K562 (cell line): ENCODE data around the gene HYAL4. TPM values are rescaled to one million over a fixed set of nuclear protein-coding genes. Genes with fewer than 3 reads are reported as not detected.

Experiments used
- ATAC-seq: fragments of 200-7000 bp; cut with Tn5 transposase; 3 replicates; pipeline ENCODE4 v1.9.1; 2020; ENCODE audit warnings: moderate library complexity
- BruUV-seq: library from RNA; stranded (reverse); fragments of 400-500 nt; replicated peaks from 2 replicates; lab custom pipeline; 2021; lab: Mats Ljungman, UMichigan
- CTCF ChIA-PET: fragments of 300-600 bp; formaldehyde crosslinking; extraction: SDS; loops from one replicate; lab custom pipeline; 2021; ENCODE audit warnings: low intra/inter-chr PET ratio; lab: Yijun Ruan, JAX
- POLR2A ChIA-PET: fragments of 300-600, 350-650 bp; sonication (Branson Sonifier 250); formaldehyde crosslinking; extraction: SDS; loops from one replicate; lab custom pipeline; 2021; ENCODE audit warnings: antibody characterized with exemption, inconsistent platforms; lab: Yijun Ruan, JAX
- DNase-seq, 4 experiments: peaks; one replicate each; pipeline versions ENCODE4 v3.0.0 to v3.0.0-alpha.2; 2011 to 2018; ENCODE audit warnings: low spot score in 3 of 4, mixed read lengths in 3 of 4; ENCODE audit errors: extremely low read depth in 1 of 4
- FAIRE-seq: peaks from 2 replicates; lab custom pipeline; 2011; peaks lifted over from hg19 to GRCh38; lab: Jason Lieb, UNC
- H2AFZ ChIP-seq: 2 replicates; pipeline ENCODE4 v1.6.0; 2011; ENCODE audit warnings: low read depth, low read length, control low read depth, inconsistent platforms
- H3K27ac ChIP-seq: fragments of 200-600 bp; 3 replicates; pipeline ENCODE4 v1.8.0; 2011; ENCODE audit warnings: low read depth, mild to moderate bottlenecking, control low read depth, inconsistent platforms, low read length, moderate library complexity, mixed read lengths; ENCODE audit errors: extremely low read depth
- H3K27me3 ChIP-seq, 2 experiments: fragments of 300-600 bp in 1 of 2; 2 replicates in 1 of 2; 3 replicates in 1 of 2; pipeline versions ENCODE4 v1.6.0 to v1.8.0; 2011; ENCODE audit warnings: inconsistent platforms in 2 of 2, low read length in 2 of 2, mild to moderate bottlenecking in 1 of 2, mixed read lengths in 1 of 2, moderate library complexity in 1 of 2; ENCODE audit not compliant: control insufficient read depth in 2 of 2, insufficient read depth in 2 of 2
- H3K36me3 ChIP-seq: fragments of 300-600 bp; 3 replicates; pipeline ENCODE4 v1.8.0; 2011; ENCODE audit warnings: mild to moderate bottlenecking, low read length, inconsistent platforms; ENCODE audit not compliant: control insufficient read depth, insufficient read depth
- H3K4me1 ChIP-seq, 2 experiments: fragments of 200-600 bp in 1 of 2; replicated peaks in 1 of 2; 2 replicates in 1 of 2; 3 replicates in 1 of 2; pipeline versions ENCODE4 v1.5.1 to v1.8.0; 2011; ENCODE audit warnings: inconsistent platforms in 2 of 2, low read length in 2 of 2, mild to moderate bottlenecking in 1 of 2, mixed read lengths in 1 of 2, moderate library complexity in 1 of 2; ENCODE audit not compliant: control insufficient read depth in 2 of 2, insufficient read depth in 2 of 2
- H3K4me2 ChIP-seq: 2 replicates; pipeline ENCODE4 v1.6.1; 2011; ENCODE audit warnings: low read length, control low read depth, inconsistent platforms, mixed read lengths; ENCODE audit not compliant: insufficient read depth
- H3K4me3 ChIP-seq: fragments of 200-600 bp; sonication (generic), shearing (Covaris generic); 2 replicates; pipeline ENCODE4 v1.5.1; 2016; ENCODE audit warnings: control low read depth, inconsistent platforms
- H3K79me2 ChIP-seq: fragments of 200-600 bp; 3 replicates; pipeline ENCODE4 v1.8.0; 2011; ENCODE audit warnings: low read length, inconsistent platforms; ENCODE audit not compliant: control insufficient read depth, insufficient read depth
- H3K9ac ChIP-seq, 2 experiments: 2 replicates each; pipeline versions ENCODE4 v1.6.0 to v1.6.1; 2011; ENCODE audit warnings: low read depth in 2 of 2, low read length in 2 of 2, control low read depth in 1 of 2, inconsistent platforms in 1 of 2, mild to moderate bottlenecking in 1 of 2, mixed read lengths in 1 of 2; ENCODE audit not compliant: insufficient read depth in 1 of 2
- H3K9me1 ChIP-seq: one replicate; pipeline ENCODE4 v1.6.0; 2011; ENCODE audit warnings: inconsistent platforms, mild to moderate bottlenecking, low read length, moderate library complexity; ENCODE audit not compliant: control insufficient read depth, insufficient read depth
- H3K9me3 ChIP-seq: replicated peaks from 2 replicates; pipeline ENCODE4 v1.5.1; 2011; ENCODE audit warnings: low read depth, low read length, inconsistent platforms; ENCODE audit not compliant: control insufficient read depth, insufficient read depth
- H4K20me1 ChIP-seq: replicated peaks from 2 replicates; pipeline ENCODE4 v1.6.1; 2011; ENCODE audit warnings: low read length, inconsistent platforms, mixed read lengths; ENCODE audit not compliant: control insufficient read depth, insufficient read depth
- ATF3 ChIP-seq, 2 experiments: fragments of 450-650 bp in 1 of 2; sonication (generic) in 1 of 2; formaldehyde crosslinking in 1 of 2; IDR thresholded peaks in 1 of 2; conservative IDR thresholded peaks in 1 of 2; 2 replicates each; pipeline versions ENCODE4 v1.6.1 to v1.8.1; 2016 to 2023; ENCODE audit warnings: mild to moderate bottlenecking in 2 of 2, moderate library complexity in 2 of 2, inconsistent platforms in 1 of 2, missing genetic modification reagents in 1 of 2
- EZH2 ChIP-seq: IDR thresholded peaks from 2 replicates; pipeline ENCODE4 v1.6.1; 2012; ENCODE audit warnings: low read depth, mild to moderate bottlenecking, inconsistent platforms, low read length, borderline replicate concordance
- MITF ChIP-seq: IDR thresholded peaks from 2 replicates; pipeline ENCODE4 v1.6.1; 2014; ENCODE audit warnings: antibody characterized with exemption
- THAP7 ChIP-seq: fragments of 250-450 bp; sonication (Bioruptor Pico); IDR thresholded peaks from 2 replicates; pipeline ENCODE4 v1.5.0; 2021
- ZNF655 ChIP-seq: fragments of 250-450 bp; sonication (Bioruptor Pico); IDR thresholded peaks from 2 replicates; pipeline ENCODE4 v1.5.0; 2021
- WGBS: fragments of 100-300 bp; shearing (Covaris generic); methylation state at CpG from one replicate; pipeline ENCODE4 v1.1.6; 2016; ENCODE audit warnings: low coverage, mixed read lengths; ENCODE audit not compliant: insufficient coverage; ENCODE audit errors: missing lambda C conversion rate; 5-methylcytosine and 5-hydroxymethylcytosine counted together
- in situ Hi-C: fragments of 300-500 bp; cut with MboI; formaldehyde crosslinking; loops from 4 replicates; pipeline ENCODE4 v1.15.0; 2018; ENCODE audit warnings: inconsistent platforms, mixed read lengths
- intact Hi-C: fragments of 100-400 bp; cut with micrococcal nuclease; formaldehyde crosslinking; loops from 2 replicates; pipeline ENCODE4 v1.14.2; 2022
- polyA plus RNA-seq, 8 experiments: library from polyadenylated mRNA; depleted of rRNA in 4 of 8; stranded (reverse) in 5 of 8; unstranded in 3 of 8; fragments of >200 nt; fragmentation: Nextera tagmentation in 2 of 8; fragmentation: Illumina TruSeq in 1 of 8; extraction: Ambion mirVana in 2 of 8; extraction: Trizol in 1 of 8; gene quantifications; 2 replicates each; pipeline versions ENCODE4 v1.2.1 to v1.2.3, GENCODE V29; 2011 to 2014; ENCODE audit warnings: inconsistent platforms in 1 of 8, missing spikeins in 1 of 8
- total RNA-seq, 7 experiments: library from RNA; depleted of rRNA in 6 of 7; stranded (reverse); fragments of >200 nt in 6 of 7; fragmentation: Illumina TruSeq in 2 of 7; extraction: Trizol in 2 of 7; gene quantifications; 2 replicates each; pipeline versions ENCODE4 v1.2.1 to v1.2.3, GENCODE V29; 2011 to 2021; ENCODE audit warnings: low replicate concordance in 1 of 7

The HYAL4 gene
- total and polyA plus RNA-seq, 9 of the 15 experiments (the other 6 are each of a cell fraction or from before 2014, with no cell fraction given) = not detected

- intact Hi-C loops (no loop called here), in situ Hi-C loops (no loop called here)
- no peak for ATAC-seq
- FAIRE-seq = no peak
- no peaks in the 10 kb centered on the region for H3K9me1 ChIP-seq
- no peak for DNase-seq
- H3K4me3 ChIP-seq = no peak overlapping the region
- H3K4me1 ChIP-seq = no peaks in the 10 kb centered on the region
- H3K27me3 ChIP-seq = no peaks in the 10 kb centered on the region
- no peaks in the 10 kb centered on the region for H3K36me3 ChIP-seq
- ChIA-PET CTCF (no interaction called here), POLR2A (no interaction called here)
- BruUV-seq = no TSS peak
- TF ChIP-seq ATF3 (IDR thresholded peaks at IDR 0.05) (peak; percentile 52), ATF3 (CRISPR knock-in tag; conservative IDR thresholded peaks at IDR 0.05) (no peak), ZNF655 (no peak), MITF (no peak), EZH2 (no peak), THAP7 (CRISPR knock-in tag) (no peak)
- H4K20me1 ChIP-seq = no peaks in the 10 kb centered on the region
- H3K9ac ChIP-seq = no peak overlapping the region
- H3K9me3 ChIP-seq = no peaks in the 10 kb centered on the region
- H3K79me2 ChIP-seq = no peaks in the 10 kb centered on the region
- WGBS = 0% methylated on average over 2 of the region's 2 CpGs
- H3K4me2 ChIP-seq = no peak overlapping the region
- no peak overlapping the region for H3K27ac ChIP-seq
- no peak overlapping the region for H2AFZ ChIP-seq
Measured at GRCh38 chr7:123881300-123881699, 36.3 kb downstream of the HYAL4 start.
